Rectal smooth muscle tissue (tissue), 1 donor: ENCODE results near the gene PROX2.

Source experiments
- H3K27ac ChIP-seq: one replicate; pipeline ENCODE4 v1.7.0; 2013; ENCODE audit warnings: low read depth, low read length, inconsistent platforms
- H3K27me3 ChIP-seq: one replicate; pipeline ENCODE4 v1.7.0; 2013; ENCODE audit warnings: low read length; ENCODE audit not compliant: control insufficient read depth, insufficient read depth
- H3K36me3 ChIP-seq: one replicate; pipeline ENCODE4 v1.7.0; 2013; ENCODE audit warnings: low read length; ENCODE audit not compliant: control insufficient read depth, insufficient read depth
- H3K4me1 ChIP-seq: one replicate; pipeline ENCODE4 v1.7.0; 2013; ENCODE audit warnings: low read length; ENCODE audit not compliant: control insufficient read depth, insufficient read depth
- H3K4me3 ChIP-seq: one replicate; pipeline ENCODE4 v1.7.0; 2013; ENCODE audit warnings: low read length
- H3K9ac ChIP-seq: one replicate; pipeline ENCODE4 v1.7.0; 2013; ENCODE audit warnings: low read length

Gene PROX2

DNA sequence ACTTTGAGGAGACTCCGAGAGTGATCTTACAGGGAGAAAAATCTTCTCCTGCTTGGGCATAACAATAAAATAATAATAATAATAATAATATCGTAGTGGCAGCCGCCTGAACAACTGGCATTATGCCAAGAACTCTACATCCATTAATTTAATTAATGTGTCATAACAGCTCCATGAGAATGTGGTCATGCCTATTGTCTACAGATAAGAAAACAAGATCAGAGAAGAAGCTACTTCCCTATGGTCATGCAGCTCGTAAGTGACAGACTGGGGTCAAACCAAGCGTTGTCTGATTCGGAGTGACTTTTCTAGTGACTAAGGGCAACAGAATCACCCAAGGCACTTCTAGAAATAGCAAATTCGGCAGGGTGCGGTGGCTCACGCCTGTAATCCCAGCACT is 11.7 kb downstream of the PROX2 start:
- Histone ChIP-seq H3K9ac (no peak overlapping the region), H3K36me3 (no peaks in the 10 kb centered on the region), H3K27ac (no peak overlapping the region), H3K4me3 (no peak overlapping the region), H3K4me1 (no peaks in the 10 kb centered on the region), H3K27me3 (no peaks in the 10 kb centered on the region)

DNA sequence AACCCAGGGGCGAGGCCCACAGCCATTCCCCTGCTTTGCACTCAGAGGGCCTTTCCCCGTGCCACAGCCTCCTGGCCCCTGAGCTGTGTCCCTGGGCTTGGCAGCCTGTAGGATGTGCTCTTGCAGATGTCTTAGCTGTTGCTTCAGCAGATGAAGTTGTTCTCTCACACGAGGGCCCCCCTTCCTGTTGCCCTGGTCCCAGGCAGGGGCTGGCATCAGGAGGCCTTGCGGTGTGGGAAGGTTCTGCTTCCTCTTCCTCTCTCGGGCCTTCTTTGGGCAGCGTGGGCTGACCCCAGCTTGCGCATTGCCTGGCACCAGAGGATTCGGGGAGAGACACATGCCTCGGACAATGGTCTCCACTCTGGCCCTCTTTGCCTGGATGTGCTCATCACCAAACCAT is 12.7 kb downstream of the PROX2 start:
- H3K36me3 ChIP-seq = no peaks in the 10 kb centered on the region
- no peak overlapping the region for H3K27ac ChIP-seq

DNA sequence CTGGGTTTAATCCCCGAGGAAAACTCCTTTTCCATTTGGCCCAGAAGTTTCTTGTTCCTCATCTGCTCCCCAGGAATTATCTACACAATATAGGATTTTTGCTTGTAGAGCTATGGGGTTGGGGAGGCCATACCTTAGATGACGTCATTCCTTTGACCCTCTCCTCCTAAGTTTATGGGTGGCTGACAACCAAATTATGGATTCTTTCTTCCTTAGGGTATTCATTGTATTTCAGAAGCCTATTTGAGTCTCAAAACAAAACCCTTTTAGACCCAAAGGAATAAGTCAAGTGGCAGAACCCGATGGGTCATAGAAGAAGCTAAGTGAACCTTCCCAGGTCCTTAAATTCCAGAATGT is 14.2 kb downstream of the PROX2 start:
- H3K9ac ChIP-seq = no peak overlapping the region
- H3K4me3 ChIP-seq = no peak overlapping the region
- H3K36me3 ChIP-seq = no peaks in the 10 kb centered on the region
- no peaks in the 10 kb centered on the region for H3K4me1 ChIP-seq
- no peaks in the 10 kb centered on the region for H3K27me3 ChIP-seq
- no peak overlapping the region for H3K27ac ChIP-seq

More for the DNA sequence above, 12.7 kb downstream of the PROX2 start:
- Histone ChIP-seq H3K4me1 (no peaks in the 10 kb centered on the region), H3K27me3 (no peaks in the 10 kb centered on the region), H3K9ac (no peak overlapping the region), H3K4me3 (no peak overlapping the region)

DNA sequence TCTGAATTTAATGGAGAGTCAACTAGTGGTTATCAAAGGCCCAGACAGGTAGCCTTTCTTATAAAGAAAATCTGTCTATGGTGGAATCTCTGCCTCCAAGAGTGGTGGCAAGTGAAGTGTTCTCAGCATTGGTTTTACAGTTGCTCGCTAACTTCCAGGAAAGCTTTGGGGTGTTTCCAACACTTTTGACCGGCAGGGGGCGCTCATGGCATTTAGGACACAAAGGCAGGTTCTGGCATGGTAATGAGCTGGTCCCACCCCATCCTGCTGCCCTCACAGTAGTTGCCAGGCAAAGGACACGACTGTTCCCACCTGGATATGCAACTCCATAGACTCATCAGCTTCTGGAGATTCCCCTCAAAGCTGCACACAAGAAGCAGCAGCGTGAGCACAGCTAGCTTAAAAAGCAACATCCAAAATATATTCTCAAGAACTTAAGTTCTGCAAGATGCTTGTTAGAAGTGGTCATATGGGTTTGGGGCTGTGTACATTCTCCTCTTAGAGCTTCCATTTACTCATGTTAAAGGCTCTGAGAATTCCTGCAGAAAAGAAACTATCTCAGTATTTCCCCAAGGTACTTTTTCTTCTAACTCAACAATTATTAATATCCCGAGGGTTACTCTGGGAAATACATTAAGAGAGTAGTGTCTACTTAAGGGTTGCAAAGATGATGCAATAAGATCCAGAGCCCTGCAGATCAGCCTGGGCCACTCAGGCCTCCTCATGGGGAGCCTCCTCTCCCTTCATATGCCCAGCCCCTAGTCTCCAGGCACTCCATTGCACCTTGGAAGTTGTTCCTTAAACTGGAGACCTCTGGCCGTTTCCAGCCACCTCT is 14.8 kb downstream of the PROX2 start:
- no peak overlapping the region for H3K9ac ChIP-seq
- H3K36me3 ChIP-seq = no peaks in the 10 kb centered on the region
- no peak overlapping the region for H3K4me3 ChIP-seq
- no peaks in the 10 kb centered on the region for H3K27me3 ChIP-seq
- no peak overlapping the region for H3K27ac ChIP-seq
- no peaks in the 10 kb centered on the region for H3K4me1 ChIP-seq

DNA sequence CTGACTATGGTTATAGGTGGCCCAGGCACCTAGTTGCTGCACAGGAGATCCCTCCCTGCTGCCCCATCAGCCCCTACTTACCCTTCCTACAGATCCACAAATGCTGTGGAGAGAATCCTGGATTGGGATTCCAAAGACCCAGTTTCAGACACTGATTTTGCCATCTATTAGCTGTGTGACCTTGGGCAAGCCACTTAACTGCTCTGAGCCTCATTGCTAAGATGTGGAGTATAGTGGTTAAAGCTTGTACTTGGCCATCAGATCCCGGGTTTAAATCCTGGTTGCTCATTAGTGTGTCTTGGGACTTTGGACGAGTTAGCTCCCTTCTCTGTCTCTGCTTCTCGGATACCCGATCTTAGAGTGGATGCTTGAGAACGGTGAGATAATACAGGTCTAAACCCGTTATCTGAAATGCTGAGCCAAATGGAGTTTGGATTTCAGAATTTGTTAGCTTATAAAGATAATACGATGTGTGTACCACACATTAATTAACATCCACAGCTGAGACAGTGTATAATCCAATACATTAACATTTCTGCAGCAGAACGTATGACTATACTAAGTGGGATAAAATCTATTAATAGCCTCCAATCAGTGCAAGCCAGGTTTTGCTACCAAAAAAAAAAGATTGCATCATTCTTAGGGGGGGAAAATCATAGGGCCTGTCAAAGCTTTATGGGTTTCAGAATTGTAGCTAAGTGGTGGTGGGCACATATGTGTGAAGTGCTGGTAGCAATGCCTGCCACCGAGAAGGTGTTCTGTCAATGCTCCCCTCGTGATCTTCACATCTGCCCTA is 16.0 kb downstream of the PROX2 start:
- Histone ChIP-seq H3K4me1 (no peaks in the 10 kb centered on the region), H3K36me3 (no peaks in the 10 kb centered on the region), H3K4me3 (no peak overlapping the region), H3K27ac (no peak overlapping the region), H3K9ac (no peak overlapping the region), H3K27me3 (no peaks in the 10 kb centered on the region)

DNA sequence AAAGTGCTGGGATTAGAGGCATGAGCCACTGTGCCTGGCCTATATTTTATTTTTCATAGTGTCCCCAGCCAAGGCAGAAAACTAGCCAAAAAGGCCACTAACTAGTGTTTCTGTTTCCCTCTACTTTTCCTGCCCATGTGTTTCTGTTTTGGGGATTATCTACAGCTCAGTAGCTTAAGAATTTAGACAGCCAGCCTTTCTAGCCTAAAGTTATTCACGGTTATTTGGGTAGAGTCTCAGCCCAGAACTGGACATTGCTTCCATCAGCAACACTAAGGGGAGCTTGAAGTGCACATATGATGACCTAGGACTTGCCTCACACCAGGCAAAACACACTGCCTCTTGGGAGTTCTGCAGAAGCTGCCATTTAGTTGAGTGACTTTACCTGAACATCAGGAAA is 17.9 kb downstream of the PROX2 start:
- Histone ChIP-seq H3K27me3 (no peaks in the 10 kb centered on the region), H3K27ac (no peak overlapping the region), H3K4me1 (peaks cover 8% of the 10 kb centered on the region), H3K4me3 (no peak overlapping the region), H3K9ac (no peak overlapping the region), H3K36me3 (no peaks in the 10 kb centered on the region)

DNA sequence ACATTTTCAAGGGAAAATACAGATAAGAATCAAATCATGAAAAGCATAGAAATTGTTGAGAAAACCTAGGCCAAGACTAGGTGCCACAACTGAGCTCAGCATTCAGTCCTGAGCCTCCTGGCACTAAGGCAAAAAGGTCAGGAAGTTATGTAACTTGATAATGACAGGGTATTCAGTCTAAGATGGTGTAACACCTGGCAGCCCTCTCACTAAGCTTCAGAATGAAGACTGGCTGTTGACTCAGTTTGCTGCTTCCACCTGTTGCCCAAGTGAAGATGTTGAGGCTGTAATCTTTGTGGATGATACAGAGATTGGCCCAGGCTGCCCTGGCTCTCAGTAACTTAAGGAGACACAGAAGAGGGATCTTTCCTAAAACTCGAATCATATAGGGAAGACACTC is 19.6 kb downstream of the PROX2 start:
- no peak overlapping the region for H3K4me3 ChIP-seq

DNA sequence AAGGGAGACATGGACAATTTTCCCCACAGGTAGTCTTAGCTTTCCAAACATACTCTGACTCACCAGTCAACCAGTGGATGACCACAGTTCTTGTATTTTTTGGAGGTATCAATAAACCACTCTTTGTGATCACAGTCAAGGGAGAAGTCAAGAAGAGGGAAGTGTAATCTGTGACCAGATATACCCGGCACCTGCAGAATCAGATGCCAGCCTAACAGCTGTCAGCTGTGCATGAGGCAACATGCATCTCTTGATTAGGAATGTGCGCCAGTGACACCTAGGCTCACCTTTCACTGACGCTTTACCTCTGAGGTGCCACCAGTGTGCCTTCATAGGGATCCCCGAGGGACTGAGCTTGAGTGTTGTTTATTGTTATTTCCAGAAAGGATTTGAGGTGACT is 20.0 kb downstream of the PROX2 start:
- H3K9ac ChIP-seq = no peak overlapping the region
- peaks cover 10% of the 10 kb centered on the region for H3K4me1 ChIP-seq

More for the DNA sequence above, 19.6 kb downstream of the PROX2 start:
- Histone ChIP-seq H3K4me1 (peaks cover 10% of the 10 kb centered on the region), H3K9ac (no peak overlapping the region), H3K36me3 (no peaks in the 10 kb centered on the region), H3K27ac (no peak overlapping the region), H3K27me3 (no peaks in the 10 kb centered on the region)

DNA sequence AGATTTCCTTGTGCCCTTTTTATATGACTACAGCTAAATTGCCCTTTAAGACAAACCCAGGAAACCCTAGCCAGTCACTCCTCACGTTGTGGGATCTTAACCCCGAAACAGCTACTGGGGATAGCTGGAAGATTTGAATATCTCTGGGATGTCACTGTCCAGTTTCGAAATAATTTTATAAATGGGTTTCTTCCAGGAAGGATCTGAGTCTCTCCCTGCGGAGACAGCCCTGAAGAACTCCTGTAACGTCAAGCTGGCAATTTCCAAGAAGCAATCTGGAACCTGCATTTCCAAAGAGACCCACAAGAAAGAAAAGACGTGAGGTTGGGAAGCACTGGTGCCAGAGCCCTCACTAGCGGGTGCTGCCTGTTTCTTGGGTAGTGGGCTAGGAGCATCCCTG is 20.9 kb downstream of the PROX2 start:
- Histone ChIP-seq H3K9ac (no peak overlapping the region), H3K36me3 (no peaks in the 10 kb centered on the region), H3K27me3 (no peaks in the 10 kb centered on the region), H3K4me3 (no peak overlapping the region), H3K4me1 (peaks cover 10% of the 10 kb centered on the region), H3K27ac (no peak overlapping the region)

More for the DNA sequence above, 20.0 kb downstream of the PROX2 start:
- H3K27me3 ChIP-seq = no peaks in the 10 kb centered on the region
- no peak overlapping the region for H3K4me3 ChIP-seq
- no peak overlapping the region for H3K27ac ChIP-seq
- H3K36me3 ChIP-seq = no peaks in the 10 kb centered on the region

DNA sequence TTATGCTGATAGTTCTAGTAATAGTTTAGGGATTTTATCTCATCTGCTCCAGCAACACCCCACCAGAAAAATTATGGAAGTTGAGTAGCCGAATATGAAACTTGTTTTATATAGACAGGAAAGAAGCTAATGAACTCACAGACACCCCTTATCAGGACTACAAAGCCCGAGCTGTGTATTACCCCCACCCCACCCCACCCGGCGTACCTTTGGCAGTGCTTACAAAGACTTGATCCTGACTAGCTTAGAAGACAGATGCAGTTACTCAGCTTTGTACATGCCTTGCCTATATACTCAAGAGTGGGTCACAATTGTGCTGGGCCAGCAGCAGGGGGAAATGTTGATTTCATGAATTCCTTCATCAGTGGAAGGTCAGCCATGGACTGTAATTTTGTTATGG is 22.4 kb downstream of the PROX2 start:
- no peak overlapping the region for H3K27ac ChIP-seq
- H3K4me1 ChIP-seq = peaks cover 10% of the 10 kb centered on the region
- no peaks in the 10 kb centered on the region for H3K27me3 ChIP-seq
- no peak overlapping the region for H3K4me3 ChIP-seq
- H3K9ac ChIP-seq = no peak overlapping the region
- H3K36me3 ChIP-seq = no peaks in the 10 kb centered on the region

DNA sequence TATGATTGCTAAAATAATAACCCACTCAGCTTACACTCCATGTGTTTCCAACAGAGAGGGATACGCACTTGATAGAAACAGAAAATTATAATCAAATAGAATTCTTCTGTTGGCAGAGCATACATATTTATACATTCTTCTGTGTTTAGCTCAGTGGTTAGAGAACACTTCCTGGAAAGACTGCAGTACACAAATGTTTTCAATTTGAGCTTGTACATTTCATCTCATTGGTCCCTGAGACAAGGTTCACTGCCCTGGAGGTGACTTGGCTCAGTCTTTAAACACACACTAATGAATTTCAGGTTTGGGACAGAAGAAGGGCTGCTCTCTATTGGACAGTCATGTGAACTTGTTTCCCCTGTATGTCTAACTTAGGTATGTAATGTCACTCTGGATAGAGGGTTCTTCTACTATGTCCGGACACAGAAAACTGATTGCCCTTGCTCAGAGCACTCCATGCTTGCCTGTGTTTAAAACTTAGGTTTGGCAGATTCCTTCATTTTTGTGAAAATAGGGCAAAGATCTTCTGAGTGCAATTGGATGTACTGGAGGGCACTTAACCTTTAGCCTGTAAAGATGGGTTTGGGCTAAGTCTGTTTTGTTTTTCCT is 22.9 kb downstream of the PROX2 start:
- no peak overlapping the region for H3K4me3 ChIP-seq
- H3K27ac ChIP-seq = peak overlapping the region; percentile 6
- H3K36me3 ChIP-seq = no peaks in the 10 kb centered on the region
- no peak overlapping the region for H3K9ac ChIP-seq
- H3K4me1 ChIP-seq = peaks cover 10% of the 10 kb centered on the region
- no peaks in the 10 kb centered on the region for H3K27me3 ChIP-seq

DNA sequence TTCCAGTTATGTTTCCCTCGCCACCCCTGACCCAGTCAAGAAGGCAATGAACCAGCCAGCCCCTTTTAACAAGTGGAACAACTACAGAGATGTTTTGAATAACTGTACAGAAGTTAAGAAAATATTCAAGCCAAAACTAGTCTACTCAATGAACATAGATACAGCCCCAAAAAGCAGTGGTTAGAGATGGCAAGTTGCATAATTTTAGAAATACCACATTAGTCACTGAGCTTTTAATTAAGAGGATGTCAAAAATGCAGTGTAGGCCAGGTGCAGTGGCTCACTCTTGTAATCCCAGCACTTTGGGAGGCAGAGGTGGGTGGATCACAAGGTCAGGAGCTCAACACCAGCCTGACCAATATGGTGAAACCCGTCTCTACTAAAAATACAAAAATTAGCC is 27.2 kb downstream of the PROX2 start:
- H3K9ac ChIP-seq = no peak overlapping the region
- no peak overlapping the region for H3K4me3 ChIP-seq
- H3K36me3 ChIP-seq = no peaks in the 10 kb centered on the region
- peaks cover 7% of the 10 kb centered on the region for H3K4me1 ChIP-seq
- H3K27me3 ChIP-seq = no peaks in the 10 kb centered on the region
- H3K27ac ChIP-seq = no peak overlapping the region
